ENCODE results near the gene PCSK2. TPM values are rescaled to one million over a fixed set of nuclear protein-coding genes. Genes with fewer than 3 reads are reported as not detected.

PCSK2 gene
- total RNA-seq, 1 donor from 2014 or later, result 11.5 TPM

- Mint-ChIP-seq H3K9me3 (ENCODE audit: low read depth) (no peaks in the 10 kb centered on the region), H3K27ac (no peak overlapping the region), H3K36me3 (ENCODE audit: insufficient read depth) (peaks cover 2% of the 10 kb centered on the region), H3K4me1 (ENCODE audit: low read depth) (no peaks in the 10 kb centered on the region), H3K27me3 (peaks cover 16% of the 10 kb centered on the region), H3K4me3 (ENCODE audit: low read depth) (no peak overlapping the region)
- TF ChIP-seq, protein P1, sequence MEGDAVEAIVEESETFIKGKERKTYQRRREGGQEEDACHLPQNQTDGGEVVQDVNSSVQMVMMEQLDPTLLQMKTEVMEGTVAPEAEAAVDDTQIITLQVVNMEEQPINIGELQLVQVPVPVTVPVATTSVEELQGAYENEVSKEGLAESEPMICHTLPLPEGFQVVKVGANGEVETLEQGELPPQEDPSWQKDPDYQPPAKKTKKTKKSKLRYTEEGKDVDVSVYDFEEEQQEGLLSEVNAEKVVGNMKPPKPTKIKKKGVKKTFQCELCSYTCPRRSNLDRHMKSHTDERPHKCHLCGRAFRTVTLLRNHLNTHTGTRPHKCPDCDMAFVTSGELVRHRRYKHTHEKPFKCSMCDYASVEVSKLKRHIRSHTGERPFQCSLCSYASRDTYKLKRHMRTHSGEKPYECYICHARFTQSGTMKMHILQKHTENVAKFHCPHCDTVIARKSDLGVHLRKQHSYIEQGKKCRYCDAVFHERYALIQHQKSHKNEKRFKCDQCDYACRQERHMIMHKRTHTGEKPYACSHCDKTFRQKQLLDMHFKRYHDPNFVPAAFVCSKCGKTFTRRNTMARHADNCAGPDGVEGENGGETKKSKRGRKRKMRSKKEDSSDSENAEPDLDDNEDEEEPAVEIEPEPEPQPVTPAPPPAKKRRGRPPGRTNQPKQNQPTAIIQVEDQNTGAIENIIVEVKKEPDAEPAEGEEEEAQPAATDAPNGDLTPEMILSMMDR (IDR thresholded peaks at IDR 0.05; ENCODE audit: unreplicated experiment), result no peak
- DNase-seq (ENCODE audit: low spot score, unreplicated experiment), result no peak
Observed at GRCh38 chr20:17491488-17491887, 264.6 kb downstream of the PCSK2 start.

- H3K4me3 Mint-ChIP-seq (ENCODE audit: low read depth), result no peak overlapping the region
- no peak overlapping the region for H3K27ac Mint-ChIP-seq
Observed at GRCh38 chr20:17493173-17493572, 266.3 kb downstream of the PCSK2 start.

GRCh38 chr20:17494201-17494600 is 267.4 kb downstream of the PCSK2 start:
- TF ChIP-seq, protein P1 (IDR thresholded peaks at IDR 0.05; ENCODE audit: unreplicated experiment), result no peak
- Mint-ChIP-seq H3K36me3 (ENCODE audit: insufficient read depth) (peaks cover 2% of the 10 kb centered on the region), H3K27ac (no peak overlapping the region), H3K4me3 (ENCODE audit: low read depth) (no peak overlapping the region), H3K9me3 (ENCODE audit: low read depth) (no peaks in the 10 kb centered on the region), H3K4me1 (ENCODE audit: low read depth) (no peaks in the 10 kb centered on the region), H3K27me3 (peaks cover 9% of the 10 kb centered on the region)
- no peak for DNase-seq (ENCODE audit: low spot score, unreplicated experiment)

More at GRCh38 chr20:17493173-17493572, 266.3 kb downstream of the PCSK2 start:
- no peaks in the 10 kb centered on the region for H3K4me1 Mint-ChIP-seq (ENCODE audit: low read depth)
- TF ChIP-seq, protein P1 (IDR thresholded peaks at IDR 0.05; ENCODE audit: unreplicated experiment), result no peak
- peaks cover 9% of the 10 kb centered on the region for H3K27me3 Mint-ChIP-seq
- DNase-seq (ENCODE audit: low spot score, unreplicated experiment), result no peak
- H3K9me3 Mint-ChIP-seq (ENCODE audit: low read depth), result no peaks in the 10 kb centered on the region
- H3K36me3 Mint-ChIP-seq (ENCODE audit: insufficient read depth), result peaks cover 2% of the 10 kb centered on the region

- DNase-seq (ENCODE audit: low spot score, unreplicated experiment), result no peak
- Mint-ChIP-seq H3K27ac (no peak overlapping the region), H3K4me1 (ENCODE audit: low read depth) (no peaks in the 10 kb centered on the region), H3K36me3 (ENCODE audit: insufficient read depth) (peaks cover 2% of the 10 kb centered on the region), H3K9me3 (ENCODE audit: low read depth) (no peaks in the 10 kb centered on the region), H3K4me3 (ENCODE audit: low read depth) (no peak overlapping the region), H3K27me3 (peaks cover 3% of the 10 kb centered on the region)
- TF ChIP-seq, protein P1 (IDR thresholded peaks at IDR 0.05; ENCODE audit: unreplicated experiment), result no peak
Observed at GRCh38 chr20:17495826-17496225, 269.0 kb downstream of the PCSK2 start.

DNA sequence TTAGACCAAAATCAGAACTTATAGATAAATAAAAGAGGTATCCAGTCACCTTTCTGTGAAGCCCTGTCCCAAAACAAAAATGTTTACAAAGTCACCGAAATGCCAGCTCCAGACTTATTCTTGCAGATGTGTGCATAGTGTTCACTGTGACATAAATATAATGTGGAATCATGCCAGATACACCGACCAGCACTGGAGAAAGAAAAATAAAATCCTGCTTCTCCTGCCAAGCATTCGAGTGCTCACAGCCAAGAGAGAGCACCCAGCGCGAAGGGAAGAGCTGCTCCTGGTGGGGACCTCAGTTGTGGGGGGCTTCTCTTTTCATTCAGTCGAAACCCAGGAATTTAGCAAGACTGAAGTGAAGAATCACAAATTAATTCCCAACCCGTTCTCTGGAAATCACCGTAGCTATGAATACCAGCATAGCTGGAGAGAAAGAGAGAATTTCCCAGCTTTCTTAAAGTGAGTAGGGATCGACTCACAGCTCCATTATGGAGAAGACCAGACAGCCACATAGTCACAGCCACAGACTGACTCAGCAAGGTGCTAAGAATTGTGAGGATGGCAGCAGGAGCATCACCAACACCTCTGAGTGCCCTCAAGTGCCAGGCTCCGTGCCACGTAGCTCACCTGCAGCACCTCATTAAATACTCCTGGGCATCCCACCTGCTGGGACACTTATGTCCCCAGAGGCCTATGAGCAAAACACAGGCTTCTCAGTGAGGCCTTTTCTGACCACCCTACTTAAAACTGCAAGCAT is 271.2 kb downstream of the PCSK2 start:
- Mint-ChIP-seq H3K27me3 (peaks cover 11% of the 10 kb centered on the region), H3K4me1 (ENCODE audit: low read depth) (no peaks in the 10 kb centered on the region), H3K4me3 (ENCODE audit: low read depth) (no peak overlapping the region), H3K36me3 (ENCODE audit: insufficient read depth) (peaks cover 2% of the 10 kb centered on the region), H3K27ac (no peak overlapping the region), H3K9me3 (ENCODE audit: low read depth) (no peaks in the 10 kb centered on the region)
- no peak for DNase-seq (ENCODE audit: low spot score, unreplicated experiment)
- TF ChIP-seq, protein P1 (IDR thresholded peaks at IDR 0.05; ENCODE audit: unreplicated experiment), result no peak

Data from progenitor cell of endocrine pancreas (in vitro differentiated cells).